Measurements from ENCODE around the gene ZKSCAN7.
"Not testable (repeated sequence)": the region's sequence is repeated elsewhere in the genome, so short reads cannot be mapped to it uniquely, and the experiment has no call there.

ZKSCAN7 gene

GRCh38 chr3:44578924-44579515, 24.0 kb downstream of the ZKSCAN7 start:
- H3K9me3 Mint-ChIP-seq; H3K27ac Mint-ChIP-seq (ENCODE audit: low read depth); ATAC-seq (replicated peaks; ENCODE audit: extremely low read depth, poor library complexity, severe bottlenecking); DNase-seq (ENCODE audit: low spot score in 2 of 2); H3K4me3 Mint-ChIP-seq; H3K36me3 Mint-ChIP-seq (ENCODE audit: insufficient read depth); H3K4me1 Mint-ChIP-seq: not testable (repeated sequence)
- H3K27me3 Mint-ChIP-seq = peaks cover 10% of the 10 kb centered on the region

DNA sequence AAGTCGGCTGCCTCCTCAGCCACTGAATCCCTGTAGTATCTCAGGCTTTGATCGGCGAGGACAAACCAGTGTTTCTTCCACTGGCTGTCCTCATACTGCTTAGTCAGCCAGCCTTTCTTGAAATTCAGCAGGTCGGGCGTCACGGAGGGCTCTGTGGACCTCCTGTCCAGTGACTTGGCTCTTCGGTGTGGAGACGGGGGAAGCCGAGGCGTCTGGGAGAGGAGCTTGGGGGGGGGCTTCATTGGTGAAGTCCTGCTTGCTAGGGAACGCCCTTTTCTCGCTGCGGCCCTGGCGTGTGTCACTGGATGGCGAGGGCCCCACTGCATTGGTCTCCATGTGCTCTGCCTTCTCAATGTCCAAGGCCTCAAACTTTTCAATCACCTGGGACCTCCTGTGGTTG, 24.8 kb downstream of the ZKSCAN7 start:
- not testable (repeated sequence) for H3K27ac Mint-ChIP-seq (ENCODE audit: low read depth); H3K9me3 Mint-ChIP-seq

DNA sequence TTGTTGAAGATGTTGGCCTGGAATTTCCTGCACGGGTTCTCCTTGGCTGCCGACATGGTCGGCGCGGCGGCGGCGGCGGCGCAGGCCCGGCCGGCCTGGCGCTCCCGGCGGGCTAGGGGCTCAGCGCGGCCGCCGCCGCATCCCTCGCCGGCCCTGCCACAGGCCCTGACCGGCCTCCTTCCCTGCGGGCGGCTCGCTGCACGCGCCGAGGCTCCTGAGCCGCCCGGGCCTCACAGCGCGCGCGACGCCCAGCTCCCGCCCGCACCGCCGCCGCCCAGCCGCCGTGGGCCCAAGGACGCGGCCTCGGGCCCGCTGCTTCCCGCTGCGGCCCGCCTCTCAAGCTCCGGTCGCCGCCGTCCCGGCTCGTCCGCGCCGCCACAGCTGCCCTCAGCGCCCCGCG, 26.0 kb downstream of the ZKSCAN7 start:
- H3K36me3 Mint-ChIP-seq (ENCODE audit: insufficient read depth); DNase-seq (ENCODE audit: low spot score in 2 of 2); H3K4me1 Mint-ChIP-seq; H3K9me3 Mint-ChIP-seq; H3K27ac Mint-ChIP-seq (ENCODE audit: low read depth); H3K4me3 Mint-ChIP-seq; ATAC-seq (replicated peaks; ENCODE audit: extremely low read depth, poor library complexity, severe bottlenecking): not testable (repeated sequence)
- H3K27me3 Mint-ChIP-seq = peaks cover 30% of the 10 kb centered on the region

More for the DNA sequence above, 24.8 kb downstream of the ZKSCAN7 start:
- not testable (repeated sequence) for H3K4me3 Mint-ChIP-seq; DNase-seq (ENCODE audit: low spot score in 2 of 2); H3K36me3 Mint-ChIP-seq (ENCODE audit: insufficient read depth); H3K4me1 Mint-ChIP-seq; ATAC-seq (replicated peaks; ENCODE audit: extremely low read depth, poor library complexity, severe bottlenecking)
- H3K27me3 Mint-ChIP-seq = peaks cover 17% of the 10 kb centered on the region

DNA sequence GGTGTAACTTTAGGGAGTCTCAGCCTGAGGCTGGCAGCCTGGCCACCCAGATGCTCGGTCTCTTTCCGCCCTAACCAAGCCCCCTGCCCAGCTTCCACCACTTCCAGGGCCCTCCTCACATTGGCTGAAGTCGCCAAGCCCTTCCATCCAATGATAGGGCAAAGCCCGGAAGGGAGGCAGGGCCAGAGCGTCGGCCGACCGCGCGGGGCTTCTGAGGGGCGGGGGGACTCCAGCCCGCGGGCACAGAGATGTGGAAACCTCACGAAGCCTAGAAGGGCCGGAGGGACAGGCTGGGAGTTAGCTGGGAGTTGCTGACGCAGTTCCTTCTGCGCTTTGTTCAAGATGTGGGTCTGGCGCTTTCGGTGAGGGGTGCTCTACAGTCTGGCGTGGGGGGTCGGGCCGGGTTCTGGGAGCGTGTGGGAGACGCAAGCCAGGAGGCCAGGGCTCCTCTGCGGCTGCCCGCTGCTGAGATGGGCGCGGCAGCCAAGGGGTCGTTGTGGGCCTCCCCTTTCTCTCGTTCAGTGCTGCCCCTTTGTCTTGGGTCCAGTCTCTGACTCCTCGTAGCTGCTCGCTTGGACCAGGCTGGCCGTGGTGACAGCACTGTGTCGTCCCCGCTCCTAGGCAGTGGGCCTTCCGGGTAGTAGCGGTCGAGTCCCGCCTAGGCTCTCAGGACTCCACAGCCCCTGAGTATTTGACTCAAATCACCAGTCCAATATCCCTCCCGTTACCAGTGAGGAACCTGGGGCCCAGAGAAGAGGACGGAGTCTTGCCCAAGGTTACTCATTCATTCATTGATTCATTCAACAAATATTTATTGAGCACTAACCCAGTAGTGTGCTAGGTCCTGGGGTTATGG, 29.9 kb downstream of the ZKSCAN7 start, which contains the start of gene ZNF660:
Gene ZNF660 (plus strand): TSS at position 319 of the 856 bp plus-strand sequence. CDS start 9,230 bp downstream, outside the sequence.
- ATAC-seq (replicated peaks; ENCODE audit: extremely low read depth, poor library complexity, severe bottlenecking) (no peak), DNase-seq (ENCODE audit: low spot score in 2 of 2) (no peak)
- peaks cover 64% of the 10 kb centered on the region for H3K27me3 Mint-ChIP-seq
- H3K4me3 Mint-ChIP-seq = peak within 1 kb of the TSS; percentile 12
- no peaks in the 10 kb centered on the region for H3K4me1 Mint-ChIP-seq
- H3K27ac Mint-ChIP-seq (ENCODE audit: low read depth) = no peak within 1 kb of the TSS
- H3K36me3 Mint-ChIP-seq (ENCODE audit: insufficient read depth) = no peaks in the 10 kb centered on the region
- peaks cover 12% of the 10 kb centered on the region for H3K9me3 Mint-ChIP-seq

DNA sequence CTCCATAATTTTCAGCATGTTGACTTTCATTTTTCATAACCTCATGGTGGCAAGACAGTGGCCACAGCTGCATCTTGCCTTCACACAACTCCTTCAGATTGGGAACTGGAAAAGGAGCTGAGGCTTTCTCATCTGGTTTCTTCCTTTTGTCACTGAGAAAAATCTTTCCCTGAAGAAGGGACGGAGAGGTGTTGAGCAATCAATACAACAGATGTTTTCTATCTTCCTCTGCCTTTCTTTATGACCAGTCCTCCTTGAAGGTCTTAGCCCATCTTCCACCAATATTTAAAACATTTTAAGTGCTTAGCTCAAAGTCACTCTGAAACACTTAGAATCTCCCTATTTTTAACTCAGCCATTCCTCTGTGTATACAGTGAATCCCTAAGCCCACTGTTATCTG, 41.6 kb downstream of the ZKSCAN7 start:
- H3K36me3 Mint-ChIP-seq (ENCODE audit: insufficient read depth) = no peaks in the 10 kb centered on the region
- ATAC-seq (replicated peaks; ENCODE audit: extremely low read depth, poor library complexity, severe bottlenecking) (no peak), DNase-seq (ENCODE audit: low spot score in 2 of 2) (no peak)
- no peak overlapping the region for H3K27ac Mint-ChIP-seq (ENCODE audit: low read depth)
- H3K9me3 Mint-ChIP-seq = peaks cover 19% of the 10 kb centered on the region
- H3K27me3 Mint-ChIP-seq = peaks cover 4% of the 10 kb centered on the region
- no peak overlapping the region for H3K4me3 Mint-ChIP-seq
- H3K4me1 Mint-ChIP-seq = no peaks in the 10 kb centered on the region

DNA sequence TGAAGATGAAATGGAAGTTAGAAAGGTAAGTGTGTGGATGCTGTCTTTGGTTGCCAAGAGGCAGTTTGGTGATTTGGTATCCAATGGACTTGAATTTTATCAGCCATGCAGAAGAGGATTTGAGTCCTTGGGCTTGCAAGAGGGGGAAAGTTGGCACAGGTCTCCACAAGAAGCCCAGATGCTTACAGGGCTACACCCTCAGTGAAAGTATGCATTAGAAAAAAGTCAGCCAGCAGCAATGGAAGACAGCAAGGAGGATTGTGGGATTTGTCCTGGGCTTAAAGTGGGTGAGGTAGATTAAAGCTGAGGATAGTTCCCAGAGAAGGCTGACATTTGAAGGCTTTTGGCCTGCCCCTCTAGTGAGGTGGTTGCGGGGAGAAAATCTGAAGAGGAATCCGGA, 46.8 kb downstream of the ZKSCAN7 start:
- no peak overlapping the region for H3K4me3 Mint-ChIP-seq
- ATAC-seq (replicated peaks; ENCODE audit: extremely low read depth, poor library complexity, severe bottlenecking) (no peak), DNase-seq (ENCODE audit: low spot score in 2 of 2) (no peak)
- no peaks in the 10 kb centered on the region for H3K4me1 Mint-ChIP-seq
- H3K27ac Mint-ChIP-seq (ENCODE audit: low read depth) = no peak overlapping the region
- H3K9me3 Mint-ChIP-seq = peaks cover 6% of the 10 kb centered on the region
- H3K36me3 Mint-ChIP-seq (ENCODE audit: insufficient read depth) = no peaks in the 10 kb centered on the region
- peaks cover 9% of the 10 kb centered on the region for H3K27me3 Mint-ChIP-seq

GRCh38 chr3:44612678-44613077, 57.7 kb downstream of the ZKSCAN7 start:
- DNase-seq (ENCODE audit: low spot score in 2 of 2) (no peak), ATAC-seq (replicated peaks; ENCODE audit: extremely low read depth, poor library complexity, severe bottlenecking) (no peak)
- Mint-ChIP-seq H3K36me3 (ENCODE audit: insufficient read depth) (no peaks in the 10 kb centered on the region), H3K9me3 (no peaks in the 10 kb centered on the region), H3K4me3 (no peak overlapping the region), H3K27me3 (peaks cover 24% of the 10 kb centered on the region), H3K27ac (ENCODE audit: low read depth) (no peak overlapping the region), H3K4me1 (no peaks in the 10 kb centered on the region)
